ENCODE data around the gene SCN10A.
A peak's percentile ranks its signal among the peaks of the same experiment; 100 is the strongest.

Gene SCN10A

GRCh38 chr3:38650248-38650951 lies 165.6 kb downstream of the SCN10A start:
- no peak for DNase-seq (ENCODE audit: low read depth)

- peak; percentile 35 for DNase-seq (ENCODE audit: low read depth)
Measured at GRCh38 chr3:38649500-38650247, 166.3 kb downstream of the SCN10A start, which contains the start of gene SCN5A. TSS of gene SCN5A (minus strand) at chr3:38649687. CDS start at chr3:38633307, 16,380 bp downstream.

- DNase-seq (ENCODE audit: low read depth), result no peak
Measured at GRCh38 chr3:38648659-38649499, 167.1 kb downstream of the SCN10A start.

GRCh38 chr3:38648024-38648658 lies 167.9 kb downstream of the SCN10A start:
- DNase-seq (ENCODE audit: low read depth), result no peak

- DNase-seq (ENCODE audit: low read depth), result no peak
Measured at GRCh38 chr3:38647217-38647970, 168.6 kb downstream of the SCN10A start.

Data from activated T-cell treated with anti-CD3 and anti-CD28 coated beads for 1 hour (primary cell).